Activated T-cell treated with anti-CD3 and anti-CD28 coated beads for 48 hours (primary cell): ENCODE results near the gene SPAG16.
"Not testable (repeated sequence)": the region's sequence is repeated elsewhere in the genome, so short reads cannot be mapped to it uniquely, and the experiment has no call there.

Experiments used
- DNase-seq: peaks from one replicate; pipeline ENCODE4 v3.0.0-alpha.2; 2020; ENCODE audit warnings: low read depth

SPAG16 gene

GRCh38 chr2:213703406-213704098, 419.3 kb downstream of the SPAG16 start:
- DNase-seq: no peak

GRCh38 chr2:213710164-213710563, 425.9 kb downstream of the SPAG16 start:
- no peak for DNase-seq

- DNase-seq: not testable (repeated sequence)
These were observed 434.1 kb downstream of the SPAG16 start for GRCh38 chr2:213718411-213718810.

GRCh38 chr2:213722565-213722964, 438.3 kb downstream of the SPAG16 start:
- DNase-seq: no peak

- no peak for DNase-seq
These were observed 438.8 kb downstream of the SPAG16 start for GRCh38 chr2:213723041-213723560.

- no peak for DNase-seq
These were observed 439.4 kb downstream of the SPAG16 start for GRCh38 chr2:213723707-213724106.

- DNase-seq: no peak
These were observed 441.8 kb downstream of the SPAG16 start for GRCh38 chr2:213726101-213726500.

- no peak for DNase-seq
These were observed 449.6 kb downstream of the SPAG16 start for GRCh38 chr2:213733893-213734292.

GRCh38 chr2:213740453-213740852, 456.2 kb downstream of the SPAG16 start:
- DNase-seq: no peak

- no peak for DNase-seq
These were observed 467.2 kb downstream of the SPAG16 start for GRCh38 chr2:213751446-213751845.

- DNase-seq: no peak
These were observed 468.3 kb downstream of the SPAG16 start for GRCh38 chr2:213752575-213752974.

- DNase-seq: no peak
These were observed 473.3 kb downstream of the SPAG16 start for GRCh38 chr2:213757525-213757924.

- no peak for DNase-seq
These were observed 479.1 kb downstream of the SPAG16 start for GRCh38 chr2:213763354-213763753.

- no peak for DNase-seq
These were observed 479.7 kb downstream of the SPAG16 start for GRCh38 chr2:213763963-213764362.

- no peak for DNase-seq
These were observed 480.6 kb downstream of the SPAG16 start for GRCh38 chr2:213764849-213765248.

GRCh38 chr2:213766062-213766461, 481.8 kb downstream of the SPAG16 start:
- DNase-seq: no peak

GRCh38 chr2:213766465-213766901, 482.2 kb downstream of the SPAG16 start:
- no peak for DNase-seq

- DNase-seq: no peak
These were observed 503.6 kb downstream of the SPAG16 start for GRCh38 chr2:213787869-213788268.

- DNase-seq: no peak
These were observed 505.7 kb downstream of the SPAG16 start for GRCh38 chr2:213789940-213790339.

GRCh38 chr2:213792045-213792444, 507.8 kb downstream of the SPAG16 start:
- DNase-seq: no peak

- no peak for DNase-seq
These were observed 522.0 kb downstream of the SPAG16 start for GRCh38 chr2:213806125-213806726.

- no peak for DNase-seq
These were observed 532.3 kb downstream of the SPAG16 start for GRCh38 chr2:213816583-213816982.

- DNase-seq: no peak
These were observed 534.2 kb downstream of the SPAG16 start for GRCh38 chr2:213818436-213818835.

- no peak for DNase-seq
These were observed 550.1 kb downstream of the SPAG16 start for GRCh38 chr2:213834331-213834730.
